Bronchial epithelial cell (primary cell): Measurements from ENCODE around the gene CD82. TPM values are rescaled to one million over a fixed set of nuclear protein-coding genes. Genes with fewer than 3 reads are reported as not detected.

Source experiments
- DNase-seq: peaks from one replicate; pipeline ENCODE4 v3.0.0-alpha.2; 2010; ENCODE audit warnings: low read depth
- FAIRE-seq: peaks from 2 replicates; lab custom pipeline; 2011; peaks lifted over from hg19 to GRCh38; lab: Jason Lieb, UNC
- H3K27me3 ChIP-seq: 2 replicates; pipeline ENCODE4 v1.5.1; 2011; ENCODE audit warnings: low read length; ENCODE audit not compliant: control insufficient read depth, insufficient read depth
- H3K36me3 ChIP-seq: 2 replicates; pipeline ENCODE4 v1.5.1; 2011; ENCODE audit warnings: low read length; ENCODE audit not compliant: control insufficient read depth, insufficient read depth
- H3K4me3 ChIP-seq: 2 replicates; pipeline ENCODE4 v1.5.1; 2011; ENCODE audit warnings: mild to moderate bottlenecking, low read depth, low read length, control low read depth
- total RNA-seq: library from RNA; depleted of rRNA; stranded (reverse); fragments of >200 nt; gene quantifications from 2 replicates; pipeline ENCODE4 v1.2.1, GENCODE V29; 2014
- TF ChIP-seq, protein P1 (sequence below): IDR thresholded peaks from 2 replicates; pipeline ENCODE4 v1.5.1; 2011; ENCODE audit warnings: mild to moderate bottlenecking, moderate library complexity, low read length, control low read depth, inconsistent platforms; ENCODE audit not compliant: insufficient read depth, severe bottlenecking

Gene CD82
- total RNA-seq, 1 donor from 2014 or later, result 48.7 TPM

GRCh38 chr11:44627911-44628729 is 62.7 kb downstream of the CD82 start:
- TF ChIP-seq, protein P1, sequence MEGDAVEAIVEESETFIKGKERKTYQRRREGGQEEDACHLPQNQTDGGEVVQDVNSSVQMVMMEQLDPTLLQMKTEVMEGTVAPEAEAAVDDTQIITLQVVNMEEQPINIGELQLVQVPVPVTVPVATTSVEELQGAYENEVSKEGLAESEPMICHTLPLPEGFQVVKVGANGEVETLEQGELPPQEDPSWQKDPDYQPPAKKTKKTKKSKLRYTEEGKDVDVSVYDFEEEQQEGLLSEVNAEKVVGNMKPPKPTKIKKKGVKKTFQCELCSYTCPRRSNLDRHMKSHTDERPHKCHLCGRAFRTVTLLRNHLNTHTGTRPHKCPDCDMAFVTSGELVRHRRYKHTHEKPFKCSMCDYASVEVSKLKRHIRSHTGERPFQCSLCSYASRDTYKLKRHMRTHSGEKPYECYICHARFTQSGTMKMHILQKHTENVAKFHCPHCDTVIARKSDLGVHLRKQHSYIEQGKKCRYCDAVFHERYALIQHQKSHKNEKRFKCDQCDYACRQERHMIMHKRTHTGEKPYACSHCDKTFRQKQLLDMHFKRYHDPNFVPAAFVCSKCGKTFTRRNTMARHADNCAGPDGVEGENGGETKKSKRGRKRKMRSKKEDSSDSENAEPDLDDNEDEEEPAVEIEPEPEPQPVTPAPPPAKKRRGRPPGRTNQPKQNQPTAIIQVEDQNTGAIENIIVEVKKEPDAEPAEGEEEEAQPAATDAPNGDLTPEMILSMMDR, result no peak
- H3K27me3 ChIP-seq, result no peaks in the 10 kb centered on the region
- H3K36me3 ChIP-seq, result no peaks in the 10 kb centered on the region
- no peak overlapping the region for H3K4me3 ChIP-seq
- FAIRE-seq (no peak), DNase-seq (no peak)

- Histone ChIP-seq H3K36me3 (no peaks in the 10 kb centered on the region), H3K4me3 (no peak overlapping the region), H3K27me3 (no peaks in the 10 kb centered on the region)
- no peak for DNase-seq
- TF ChIP-seq, protein P1, result no peak
- FAIRE-seq, result no peak
Observed at GRCh38 chr11:44628730-44629700, 63.6 kb downstream of the CD82 start.

- no peak overlapping the region for H3K4me3 ChIP-seq
- TF ChIP-seq, protein P1, result no peak
- H3K27me3 ChIP-seq, result no peaks in the 10 kb centered on the region
- no peaks in the 10 kb centered on the region for H3K36me3 ChIP-seq
- FAIRE-seq (no peak), DNase-seq (no peak)
Observed at GRCh38 chr11:44629732-44630345, 64.4 kb downstream of the CD82 start.

- DNase-seq (no peak), FAIRE-seq (no peak)
- Histone ChIP-seq H3K36me3 (no peaks in the 10 kb centered on the region), H3K4me3 (no peak overlapping the region), H3K27me3 (no peaks in the 10 kb centered on the region)
- TF ChIP-seq, protein P1, result no peak
Observed at GRCh38 chr11:44630511-44631210, 65.2 kb downstream of the CD82 start.

- H3K36me3 ChIP-seq, result no peaks in the 10 kb centered on the region
- TF ChIP-seq, protein P1, result no peak
- no peak for FAIRE-seq
- H3K4me3 ChIP-seq, result no peak overlapping the region
- no peak for DNase-seq
- H3K27me3 ChIP-seq, result no peaks in the 10 kb centered on the region
Observed at GRCh38 chr11:44631831-44632230, 66.4 kb downstream of the CD82 start.
